CD4-positive, CD25-positive, alpha-beta regulatory T cell (primary cell): ENCODE measurements around the gene KRTAP24-1. TPM values are rescaled to one million over a fixed set of nuclear protein-coding genes. Genes with fewer than 3 reads are reported as not detected.

Experiments used
- ATAC-seq, 2 donors: fragments of 150-1000 bp; cut with Tn5 transposase; one replicate each; pipeline ENCODE4 v1.10.0; 2021; ENCODE audit warnings: low read depth in 2 of 2, moderate number of reproducible peaks in 2 of 2, moderate library complexity in 1 of 2
- DNase-seq, 3 donors: peaks; one replicate each; pipeline versions ENCODE4 v3.0.0 to v3.0.0-alpha.2; 2012 to 2022; ENCODE audit warnings: mixed read lengths in 1 of 3
- H3K27ac ChIP-seq: one replicate; pipeline ENCODE4 v1.7.0; 2013; ENCODE audit warnings: mild to moderate bottlenecking, low read length; ENCODE audit not compliant: insufficient read depth, poor library complexity, severe bottlenecking
- H3K27me3 ChIP-seq: one replicate; pipeline ENCODE4 v1.7.0; 2013; ENCODE audit warnings: low read length; ENCODE audit not compliant: control insufficient read depth, insufficient read depth
- H3K36me3 ChIP-seq: one replicate; pipeline ENCODE4 v1.7.0; 2013; ENCODE audit warnings: mild to moderate bottlenecking, low read length, moderate library complexity; ENCODE audit not compliant: control insufficient read depth, insufficient read depth
- H3K4me1 ChIP-seq: 2 replicates; pipeline ENCODE4 v1.7.0; 2013; ENCODE audit warnings: mild to moderate bottlenecking, low read length; ENCODE audit not compliant: insufficient read depth, control insufficient read depth, poor library complexity, severe bottlenecking
- H3K4me3 ChIP-seq: one replicate; pipeline ENCODE4 v1.7.0; 2013; ENCODE audit warnings: low read depth, mild to moderate bottlenecking, low read length, moderate library complexity
- H3K9me3 ChIP-seq, 2 experiments: 1 replicate in 1 of 2; 2 replicates in 1 of 2; pipeline ENCODE4 v1.7.0; 2013; ENCODE audit warnings: low read length in 2 of 2, mild to moderate bottlenecking in 1 of 2, moderate library complexity in 1 of 2; ENCODE audit not compliant: control insufficient read depth in 2 of 2
- H3K27ac Mint-ChIP-seq, 3 donors: one replicate each; pipeline ENCODE4 v1.8.0; 2020 to 2022; ENCODE audit warnings: mild to moderate bottlenecking in 3 of 3, mixed read lengths in 3 of 3, moderate library complexity in 2 of 3
- H3K27me3 Mint-ChIP-seq: one replicate; pipeline ENCODE4 v1.8.0; 2022; ENCODE audit warnings: mild to moderate bottlenecking, mixed read lengths
- H3K36me3 Mint-ChIP-seq: one replicate; pipeline ENCODE4 v1.8.0; 2020; ENCODE audit warnings: mixed read lengths
- H3K4me1 Mint-ChIP-seq, 4 donors: one replicate each; pipeline ENCODE4 v1.8.0; 2020 to 2022; ENCODE audit warnings: mixed read lengths in 4 of 4, mild to moderate bottlenecking in 1 of 4
- H3K4me3 Mint-ChIP-seq, 4 donors: one replicate each; pipeline ENCODE4 v1.8.0; 2020 to 2022; ENCODE audit warnings: mild to moderate bottlenecking in 4 of 4, mixed read lengths in 4 of 4, moderate library complexity in 3 of 4
- H3K9me3 Mint-ChIP-seq, 7 donors: one replicate each; pipeline ENCODE4 v1.8.0; 2020 to 2022; ENCODE audit warnings: mixed read lengths in 7 of 7, mild to moderate bottlenecking in 3 of 7, moderate library complexity in 2 of 7
- polyA plus RNA-seq, 4 donors: library from polyadenylated mRNA; unstranded; fragments of 300-500 nt; fragmentation: Illumina TruSeq; gene quantifications; one replicate each; pipeline ENCODE4 v1.2.3, GENCODE V29; 2021
- total RNA-seq: library from RNA; stranded (reverse); gene quantifications from one replicate; pipeline ENCODE4 v1.2.3, GENCODE V29; 2022

KRTAP24-1 gene
- total and polyA plus RNA-seq, 5 donors from 2014 or later, result not detected

- H3K9me3 Mint-ChIP-seq, result peaks cover 0 to 3% (median 0%) of the 10 kb centered on the region in 7 donors
- no peak overlapping the region for H3K4me3 Mint-ChIP-seq
- Histone ChIP-seq H3K27me3 (no peaks in the 10 kb centered on the region), H3K4me3 (no peak overlapping the region), H3K36me3 (no peaks in the 10 kb centered on the region), H3K4me1 (no peaks in the 10 kb centered on the region), H3K27ac (no peak overlapping the region), H3K9me3 (no peaks in the 10 kb centered on the region)
- ATAC-seq, result no peak
- no peak for DNase-seq
- no peaks in the 10 kb centered on the region for H3K4me1 Mint-ChIP-seq
- H3K27me3 Mint-ChIP-seq, result no peaks in the 10 kb centered on the region
- H3K36me3 Mint-ChIP-seq, result no peaks in the 10 kb centered on the region
- no peak overlapping the region for H3K27ac Mint-ChIP-seq
Measured at GRCh38 chr21:30271611-30272010, 11.1 kb downstream of the KRTAP24-1 start.

- no peaks in the 10 kb centered on the region for H3K27me3 ChIP-seq
- H3K27ac Mint-ChIP-seq, result no peak overlapping the region
- no peaks in the 10 kb centered on the region for H3K9me3 ChIP-seq
- H3K27me3 Mint-ChIP-seq, result no peaks in the 10 kb centered on the region
- H3K36me3 ChIP-seq, result no peaks in the 10 kb centered on the region
- no peak overlapping the region for H3K27ac ChIP-seq
- H3K4me1 Mint-ChIP-seq, result no peaks in the 10 kb centered on the region
- no peaks in the 10 kb centered on the region for H3K4me1 ChIP-seq
- no peak overlapping the region for H3K4me3 ChIP-seq
- H3K36me3 Mint-ChIP-seq, result no peaks in the 10 kb centered on the region
- H3K9me3 Mint-ChIP-seq, result peaks cover 0 to 3% (median 0%) of the 10 kb centered on the region in 7 donors
- no peak for DNase-seq
- ATAC-seq, result no peak
- no peak overlapping the region for H3K4me3 Mint-ChIP-seq
Measured at GRCh38 chr21:30271156-30271555, 11.6 kb downstream of the KRTAP24-1 start.

GRCh38 chr21:30269803-30270530 lies 12.8 kb downstream of the KRTAP24-1 start:
- Histone ChIP-seq H3K9me3 (peaks cover 0 to 3% of the 10 kb centered on the region in 2 experiments), H3K36me3 (no peaks in the 10 kb centered on the region), H3K4me1 (no peaks in the 10 kb centered on the region), H3K27ac (no peak overlapping the region), H3K27me3 (no peaks in the 10 kb centered on the region), H3K4me3 (no peak overlapping the region)
- no peak for ATAC-seq
- Mint-ChIP-seq H3K9me3 (peaks cover 0 to 3% (median 0%) of the 10 kb centered on the region in 7 donors), H3K27me3 (no peaks in the 10 kb centered on the region), H3K4me1 (no peaks in the 10 kb centered on the region), H3K4me3 (no peak overlapping the region), H3K36me3 (no peaks in the 10 kb centered on the region), H3K27ac (no peak overlapping the region)
- DNase-seq, result no peak

GRCh38 chr21:30268608-30269197 lies 14.0 kb downstream of the KRTAP24-1 start:
- H3K27ac ChIP-seq, result no peak overlapping the region
- no peaks in the 10 kb centered on the region for H3K36me3 ChIP-seq
- no peaks in the 10 kb centered on the region for H3K27me3 ChIP-seq
- Mint-ChIP-seq H3K36me3 (no peaks in the 10 kb centered on the region), H3K9me3 (peaks cover 0 to 6% (median 0%) of the 10 kb centered on the region in 7 donors), H3K27ac (no peak overlapping the region), H3K27me3 (no peaks in the 10 kb centered on the region), H3K4me1 (no peaks in the 10 kb centered on the region), H3K4me3 (no peak overlapping the region)
- ATAC-seq (no peak), DNase-seq (peak in 1 of 3 donors; percentile 11)
- H3K9me3 ChIP-seq, result peaks cover 0 to 3% of the 10 kb centered on the region in 2 experiments
- H3K4me3 ChIP-seq, result no peak overlapping the region
- H3K4me1 ChIP-seq, result no peaks in the 10 kb centered on the region

GRCh38 chr21:30257773-30258172 lies 25.0 kb downstream of the KRTAP24-1 start:
- Histone ChIP-seq H3K4me1 (no peaks in the 10 kb centered on the region), H3K27me3 (no peaks in the 10 kb centered on the region), H3K4me3 (no peak overlapping the region), H3K9me3 (no peaks in the 10 kb centered on the region), H3K36me3 (no peaks in the 10 kb centered on the region), H3K27ac (no peak overlapping the region)
- peak in 1 of 3 donors; percentile 7 for DNase-seq
- H3K27ac Mint-ChIP-seq, result no peak overlapping the region
- no peaks in the 10 kb centered on the region for H3K27me3 Mint-ChIP-seq
- no peaks in the 10 kb centered on the region for H3K36me3 Mint-ChIP-seq
- peaks cover 0 to 2% (median 0%) of the 10 kb centered on the region in 7 donors for H3K9me3 Mint-ChIP-seq
- H3K4me3 Mint-ChIP-seq, result no peak overlapping the region
- ATAC-seq, result no peak
- no peaks in the 10 kb centered on the region for H3K4me1 Mint-ChIP-seq

GRCh38 chr21:30256100-30256499 lies 26.6 kb downstream of the KRTAP24-1 start:
- Histone ChIP-seq H3K36me3 (no peaks in the 10 kb centered on the region), H3K27ac (no peak overlapping the region), H3K9me3 (no peaks in the 10 kb centered on the region), H3K4me3 (no peak overlapping the region), H3K27me3 (no peaks in the 10 kb centered on the region), H3K4me1 (no peaks in the 10 kb centered on the region)
- H3K4me1 Mint-ChIP-seq, result no peaks in the 10 kb centered on the region
- H3K4me3 Mint-ChIP-seq, result no peak overlapping the region
- DNase-seq (no peak), ATAC-seq (no peak)
- peaks cover 0 to 2% (median 0%) of the 10 kb centered on the region in 7 donors for H3K9me3 Mint-ChIP-seq
- H3K27ac Mint-ChIP-seq, result no peak overlapping the region
- H3K27me3 Mint-ChIP-seq, result no peaks in the 10 kb centered on the region
- no peaks in the 10 kb centered on the region for H3K36me3 Mint-ChIP-seq

- Histone ChIP-seq H3K27ac (no peak overlapping the region), H3K4me3 (no peak overlapping the region), H3K36me3 (no peaks in the 10 kb centered on the region), H3K4me1 (no peaks in the 10 kb centered on the region), H3K9me3 (no peaks in the 10 kb centered on the region), H3K27me3 (no peaks in the 10 kb centered on the region)
- Mint-ChIP-seq H3K27me3 (no peaks in the 10 kb centered on the region), H3K36me3 (no peaks in the 10 kb centered on the region), H3K4me3 (no peak overlapping the region), H3K9me3 (peaks cover 0 to 2% (median 0%) of the 10 kb centered on the region in 7 donors), H3K27ac (no peak overlapping the region), H3K4me1 (no peaks in the 10 kb centered on the region)
- no peak for DNase-seq
- no peak for ATAC-seq
Measured at GRCh38 chr21:30255679-30256078, 27.1 kb downstream of the KRTAP24-1 start.

- H3K4me1 ChIP-seq, result no peaks in the 10 kb centered on the region
- ATAC-seq (no peak), DNase-seq (no peak)
- H3K27me3 Mint-ChIP-seq, result no peaks in the 10 kb centered on the region
- no peaks in the 10 kb centered on the region for H3K9me3 ChIP-seq
- H3K27ac ChIP-seq, result no peak overlapping the region
- no peak overlapping the region for H3K27ac Mint-ChIP-seq
- no peaks in the 10 kb centered on the region for H3K36me3 ChIP-seq
- no peaks in the 10 kb centered on the region for H3K4me1 Mint-ChIP-seq
- H3K4me3 Mint-ChIP-seq, result no peak overlapping the region
- no peaks in the 10 kb centered on the region for H3K27me3 ChIP-seq
- no peak overlapping the region for H3K4me3 ChIP-seq
- H3K9me3 Mint-ChIP-seq, result peaks cover 0 to 5% (median 0%) of the 10 kb centered on the region in 7 donors
- H3K36me3 Mint-ChIP-seq, result no peaks in the 10 kb centered on the region
Measured at GRCh38 chr21:30251781-30252180, 31.0 kb downstream of the KRTAP24-1 start.
